GM23248 (cell line): ENCODE data around the gene OIP5. TPM values are rescaled to one million over a fixed set of nuclear protein-coding genes. Genes with fewer than 3 reads are reported as not detected.
"Not testable (repeated sequence)": the region's sequence is repeated elsewhere in the genome, so short reads cannot be mapped to it uniquely, and the experiment has no call there.

Source experiments
- DNase-seq: peaks from one replicate; pipeline ENCODE4 v3.0.0-alpha.2; 2015
- H2AFZ ChIP-seq: fragments of 200-600 bp; sonication (generic); 2 replicates; pipeline ENCODE4 v1.6.1; 2016; ENCODE audit warnings: antibody characterized with exemption
- H3F3A ChIP-seq: fragments of 200-600 bp; sonication (generic); 2 replicates; pipeline ENCODE4 v1.6.1; 2016; ENCODE audit warnings: mild to moderate bottlenecking, antibody characterized with exemption, mixed run types; ENCODE audit not compliant: insufficient read depth
- H3K27ac ChIP-seq: fragments of 200-600 bp; sonication (generic); 2 replicates; pipeline ENCODE4 v1.5.1; 2016; ENCODE audit warnings: mild to moderate bottlenecking
- H3K27me3 ChIP-seq: fragments of 200-600 bp; sonication (generic); replicated peaks from 2 replicates; pipeline ENCODE4 v1.6.1; 2016; ENCODE audit warnings: mild to moderate bottlenecking; ENCODE audit not compliant: insufficient read depth
- H3K36me3 ChIP-seq: fragments of 200-600 bp; sonication (generic); 2 replicates; pipeline ENCODE4 v1.6.1; 2016; ENCODE audit warnings: low read depth, mild to moderate bottlenecking
- H3K4me1 ChIP-seq: fragments of 200-600 bp; sonication (generic); 2 replicates; pipeline ENCODE4 v1.6.1; 2016; ENCODE audit warnings: mild to moderate bottlenecking; ENCODE audit not compliant: insufficient read depth
- H3K4me2 ChIP-seq: fragments of 200-600 bp; sonication (generic); one replicate; pipeline ENCODE4 v1.6.1; 2016; ENCODE audit warnings: mild to moderate bottlenecking; ENCODE audit not compliant: unreplicated experiment
- H3K4me3 ChIP-seq: fragments of 200-600 bp; sonication (generic); 2 replicates; pipeline ENCODE4 v1.5.1; 2016; ENCODE audit warnings: mild to moderate bottlenecking
- H3K79me2 ChIP-seq: fragments of 200-600 bp; sonication (generic); 2 replicates; pipeline ENCODE4 v1.6.1; 2016; ENCODE audit warnings: mild to moderate bottlenecking; ENCODE audit not compliant: insufficient read depth
- H3K9ac ChIP-seq: fragments of 200-600 bp; sonication (generic); 2 replicates; pipeline ENCODE4 v1.6.1; 2016; ENCODE audit warnings: mild to moderate bottlenecking
- H3K9me2 ChIP-seq: fragments of 200-600 bp; sonication (generic); 2 replicates; pipeline ENCODE4 v1.6.1; 2016; ENCODE audit warnings: mixed run types, mild to moderate bottlenecking, moderate library complexity; ENCODE audit not compliant: insufficient read depth
- H3K9me3 ChIP-seq: fragments of 200-600 bp; sonication (generic); one replicate; pipeline ENCODE4 v1.6.1; 2017; ENCODE audit warnings: low read depth
- H4K20me1 ChIP-seq: fragments of 200-600 bp; sonication (generic); 2 replicates; pipeline ENCODE4 v1.6.0; 2016; ENCODE audit not compliant: insufficient read depth
- EZH2 ChIP-seq: fragments of 200-600 bp; sonication (generic); IDR thresholded peaks from 2 replicates; pipeline ENCODE4 v1.6.1; 2018; ENCODE audit warnings: antibody characterized with exemption, mild to moderate bottlenecking; ENCODE audit not compliant: insufficient read depth, poor library complexity, severe bottlenecking
- EZH2phosphoT487 ChIP-seq: fragments of 200-600 bp; sonication (generic); IDR thresholded peaks from 2 replicates; pipeline ENCODE4 v1.6.1; 2018; ENCODE audit warnings: antibody characterized with exemption, moderate library complexity, mild to moderate bottlenecking, low read depth; ENCODE audit not compliant: insufficient read depth
- WGBS, 2 experiments: methylation state at CpG; one replicate each; pipeline ENCODE4 v1.1.6; 2015 to 2017; ENCODE audit warnings: low lambda C conversion rate in 2 of 2, low coverage in 1 of 2; ENCODE audit errors: missing lambda C conversion rate in 2 of 2; 5-methylcytosine and 5-hydroxymethylcytosine counted together
- in situ Hi-C: fragments of 300-500 bp; cut with MboI; formaldehyde crosslinking; loops from 2 replicates; pipeline ENCODE4 v1.15.0; 2020
- polyA plus RNA-seq: library from polyadenylated mRNA; unstranded; fragments of >200 nt; fragmentation: Nextera tagmentation; extraction: Ambion mirVana; gene quantifications from 2 replicates; pipeline ENCODE4 v1.2.1, GENCODE V29; 2016
- total RNA-seq: library from RNA; depleted of rRNA; stranded (reverse); fragments of >200 nt; shearing (Covaris generic); gene quantifications from 2 replicates; pipeline ENCODE4 v1.2.3, GENCODE V29; 2014

OIP5 gene
- total and polyA plus RNA-seq, 2 experiments from 2014 or later, result 7.3 to 7.8 TPM

DNA sequence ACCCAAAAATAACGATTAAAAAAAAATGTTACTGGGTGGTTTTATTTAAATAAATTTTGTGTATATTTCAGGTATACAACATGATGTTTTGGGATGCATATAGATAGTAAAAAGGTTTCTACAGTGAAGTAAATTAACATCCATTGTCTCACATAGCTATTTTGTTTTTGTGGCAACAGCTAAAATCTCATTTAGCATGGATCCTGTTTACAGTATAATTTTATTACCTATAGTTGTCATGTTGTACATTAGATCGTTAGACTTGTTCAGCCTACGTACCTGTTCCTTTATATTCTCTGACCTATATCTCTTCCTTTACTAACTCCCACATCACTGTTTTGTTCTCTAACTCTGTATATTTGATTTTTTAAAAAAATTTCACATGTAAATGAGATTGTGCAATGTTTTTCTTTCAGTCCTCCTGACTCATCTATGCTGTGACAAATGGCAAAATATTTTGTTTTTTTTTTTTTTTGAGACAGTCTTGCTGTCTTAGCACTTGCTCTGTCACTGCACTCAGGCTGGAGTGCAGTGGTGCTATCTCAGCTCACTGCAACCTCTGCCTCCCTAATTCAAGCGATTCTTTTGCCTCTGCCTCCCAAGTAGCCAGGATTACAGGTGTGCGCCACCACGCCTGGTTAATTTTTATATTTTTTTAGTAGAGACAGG is 45.6 kb downstream of the OIP5 start:
- Histone ChIP-seq H3K9ac (no peak overlapping the region), H3K4me3 (no peak overlapping the region), H3K4me1 (peaks cover 11% of the 10 kb centered on the region), H4K20me1 (no peaks in the 10 kb centered on the region), H3K27me3 (no peaks in the 10 kb centered on the region), H3K36me3 (peaks cover 44% of the 10 kb centered on the region), H3K27ac (peak overlapping the region; percentile 11; the same call in 1 of the 2 replicates), H3F3A (peaks cover 15% of the 10 kb centered on the region), H3K4me2 (no peak overlapping the region), H3K9me3 (no peaks in the 10 kb centered on the region), H3K79me2 (peaks cover 50% of the 10 kb centered on the region), H2AFZ (no peak overlapping the region), H3K9me2 (no peaks in the 10 kb centered on the region)
- DNase-seq, result peak; percentile 84
- in situ Hi-C loops, result no loop called here
- WGBS, 2 experiments, result 88 to 90% methylated on average over 6 of the region's 6 CpGs
- TF ChIP-seq EZH2phosphoT487 (no peak), EZH2 (no peak)

DNA sequence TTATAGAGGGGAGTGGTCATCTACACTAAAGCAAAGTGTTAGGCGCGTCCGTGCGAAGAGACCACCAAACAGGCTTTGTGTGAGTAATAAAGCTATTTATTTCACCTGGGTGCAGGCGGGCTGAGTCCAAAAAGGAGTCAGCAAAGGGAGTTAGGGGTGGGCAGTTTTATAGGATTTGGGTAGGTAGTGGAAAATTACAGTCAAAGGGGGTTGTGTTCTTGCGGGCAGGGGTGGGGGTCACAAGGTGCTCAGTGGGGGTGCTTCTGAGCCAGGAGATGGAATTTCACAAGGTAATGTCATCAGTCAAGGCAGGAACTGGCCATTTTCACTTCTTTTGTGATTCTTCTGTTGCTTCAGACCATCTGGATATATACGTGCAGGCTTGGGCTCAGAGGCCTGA is 47.1 kb downstream of the OIP5 start:
- in situ Hi-C loops, result no loop called here
- Histone ChIP-seq H3K9me3 (no peaks in the 10 kb centered on the region), H3K4me1 (peaks cover 21% of the 10 kb centered on the region), H3K9ac (peak overlapping the region; percentile 91), H4K20me1 (no peaks in the 10 kb centered on the region), H3F3A (peaks cover 27% of the 10 kb centered on the region), H3K36me3 (peaks cover 39% of the 10 kb centered on the region), H3K9me2 (no peaks in the 10 kb centered on the region), H3K27ac (no peak overlapping the region), H3K79me2 (peaks cover 50% of the 10 kb centered on the region), H2AFZ (no peak overlapping the region), H3K4me2 (peak overlapping the region; percentile 93), H3K4me3 (peak overlapping the region; percentile 94), H3K27me3 (no peaks in the 10 kb centered on the region)
- TF ChIP-seq EZH2, result no peak
- TF ChIP-seq EZH2phosphoT487, result no peak
- WGBS, 2 experiments, result 27 to 29% methylated on average over 7 of the region's 7 CpGs
- no peak for DNase-seq

DNA sequence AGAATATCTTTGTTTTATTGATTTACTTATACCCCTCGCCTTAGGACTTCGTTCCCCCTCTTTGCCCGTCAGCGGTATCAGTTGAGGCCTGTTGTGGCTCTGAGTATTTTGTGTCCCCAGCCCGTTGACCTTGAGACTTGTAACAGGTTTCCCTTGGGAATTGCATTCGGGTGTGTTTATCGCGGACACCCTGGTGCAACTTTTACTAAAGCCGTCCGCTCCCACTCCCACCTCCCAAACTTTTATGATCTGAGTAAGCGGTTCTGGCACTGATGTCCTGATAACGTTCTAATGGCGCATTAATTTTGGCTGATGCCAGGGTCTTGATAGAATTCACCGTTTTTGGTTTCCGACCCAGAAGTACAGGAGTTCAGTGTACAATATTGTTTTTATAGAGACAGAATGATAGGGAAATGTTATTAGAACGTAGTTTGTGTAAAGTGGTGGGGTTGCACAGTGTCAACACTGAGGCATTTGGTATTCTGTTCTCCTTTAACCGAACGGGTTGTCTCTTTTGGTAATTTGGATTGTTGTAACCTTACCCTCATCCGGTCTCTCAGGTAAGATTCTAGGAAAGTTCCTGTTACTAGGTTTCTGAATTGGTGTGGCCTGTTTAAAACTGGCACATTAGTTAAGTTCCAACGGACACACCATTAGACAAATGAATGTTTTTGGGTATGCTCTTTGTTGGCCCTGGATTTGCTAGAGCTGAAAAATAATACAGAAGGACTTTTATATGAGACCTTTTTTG is 47.8 kb downstream of the OIP5 start:
- peak overlapping the region; percentile 76 for H2AFZ ChIP-seq

DNA sequence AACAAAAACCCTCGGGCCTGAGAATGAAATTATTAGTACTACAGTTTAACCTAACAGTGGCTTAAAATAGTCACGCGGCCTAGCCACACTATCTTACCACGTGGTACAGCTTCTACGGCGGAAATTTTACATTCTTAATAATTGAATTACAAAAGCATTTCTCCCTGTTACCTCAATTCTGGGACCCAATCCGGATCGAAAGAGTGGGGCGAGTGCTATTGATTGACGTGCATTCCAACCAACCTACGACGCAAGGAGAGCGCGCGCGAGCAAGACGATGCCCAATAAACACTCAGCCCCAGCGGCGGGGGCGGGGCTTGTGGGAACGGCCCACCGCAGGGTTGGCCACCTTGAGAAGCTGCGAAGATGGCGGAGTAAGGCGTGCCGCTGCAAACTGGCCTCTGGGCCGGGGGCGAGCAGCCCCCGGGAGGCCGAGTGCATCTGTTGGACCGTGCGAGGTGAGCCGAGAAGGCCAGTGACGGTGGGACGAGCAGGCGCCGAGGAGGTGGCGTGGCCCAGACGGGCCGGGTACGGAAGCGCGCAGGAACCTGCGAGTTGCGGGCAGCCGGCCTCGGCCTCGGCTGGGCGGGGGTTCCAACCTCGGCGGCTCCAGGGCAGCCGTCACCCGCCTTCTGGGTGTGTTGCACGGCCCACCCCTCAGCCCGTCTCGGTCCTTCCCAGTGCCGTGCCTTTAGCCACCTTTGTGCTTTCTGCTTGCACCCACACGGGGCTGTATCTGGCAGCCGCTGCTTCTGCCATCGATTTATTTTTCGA is 48.6 kb downstream of the OIP5 start:
- in situ Hi-C loops, result no loop called here
- DNase-seq, result peak; percentile 99
- no peaks in the 10 kb centered on the region for H4K20me1 ChIP-seq
- TF ChIP-seq EZH2phosphoT487 (no peak), EZH2 (no peak)
- peak overlapping the region; percentile 91 for H3K9ac ChIP-seq
- 1 to 2% methylated on average over 50 to 61 of the region's 61 CpGs for WGBS, 2 experiments
- peak overlapping the region; percentile 93 for H3K4me2 ChIP-seq
- peaks cover 21% of the 10 kb centered on the region for H3K4me1 ChIP-seq
- no peaks in the 10 kb centered on the region for H3K9me3 ChIP-seq
- peaks cover 50% of the 10 kb centered on the region for H3K79me2 ChIP-seq
- H3K27ac ChIP-seq, result peak overlapping the region; percentile 68
- peak overlapping the region; percentile 76 for H2AFZ ChIP-seq
- H3K4me3 ChIP-seq, result peak overlapping the region; percentile 94
- peaks cover 34% of the 10 kb centered on the region for H3K36me3 ChIP-seq
- no peaks in the 10 kb centered on the region for H3K27me3 ChIP-seq
- H3K9me2 ChIP-seq, result no peaks in the 10 kb centered on the region
- H3F3A ChIP-seq, result peaks cover 27% of the 10 kb centered on the region

More for the DNA sequence above, 47.8 kb downstream of the OIP5 start:
- no peaks in the 10 kb centered on the region for H3K9me3 ChIP-seq
- TF ChIP-seq EZH2phosphoT487 (no peak), EZH2 (no peak)
- no peaks in the 10 kb centered on the region for H3K27me3 ChIP-seq
- peak overlapping the region; percentile 91 for H3K9ac ChIP-seq
- in situ Hi-C loops, result no loop called here
- DNase-seq, result peak; percentile 61
- H3K4me2 ChIP-seq, result peak overlapping the region; percentile 93
- peaks cover 50% of the 10 kb centered on the region for H3K79me2 ChIP-seq
- H4K20me1 ChIP-seq, result no peaks in the 10 kb centered on the region
- H3K27ac ChIP-seq, result peak overlapping the region; percentile 52
- H3F3A ChIP-seq, result peaks cover 27% of the 10 kb centered on the region
- no peaks in the 10 kb centered on the region for H3K9me2 ChIP-seq
- 1 to 2% methylated on average over 20 of the region's 20 CpGs for WGBS, 2 experiments
- peaks cover 39% of the 10 kb centered on the region for H3K36me3 ChIP-seq
- peaks cover 21% of the 10 kb centered on the region for H3K4me1 ChIP-seq
- H3K4me3 ChIP-seq, result peak overlapping the region; percentile 94

DNA sequence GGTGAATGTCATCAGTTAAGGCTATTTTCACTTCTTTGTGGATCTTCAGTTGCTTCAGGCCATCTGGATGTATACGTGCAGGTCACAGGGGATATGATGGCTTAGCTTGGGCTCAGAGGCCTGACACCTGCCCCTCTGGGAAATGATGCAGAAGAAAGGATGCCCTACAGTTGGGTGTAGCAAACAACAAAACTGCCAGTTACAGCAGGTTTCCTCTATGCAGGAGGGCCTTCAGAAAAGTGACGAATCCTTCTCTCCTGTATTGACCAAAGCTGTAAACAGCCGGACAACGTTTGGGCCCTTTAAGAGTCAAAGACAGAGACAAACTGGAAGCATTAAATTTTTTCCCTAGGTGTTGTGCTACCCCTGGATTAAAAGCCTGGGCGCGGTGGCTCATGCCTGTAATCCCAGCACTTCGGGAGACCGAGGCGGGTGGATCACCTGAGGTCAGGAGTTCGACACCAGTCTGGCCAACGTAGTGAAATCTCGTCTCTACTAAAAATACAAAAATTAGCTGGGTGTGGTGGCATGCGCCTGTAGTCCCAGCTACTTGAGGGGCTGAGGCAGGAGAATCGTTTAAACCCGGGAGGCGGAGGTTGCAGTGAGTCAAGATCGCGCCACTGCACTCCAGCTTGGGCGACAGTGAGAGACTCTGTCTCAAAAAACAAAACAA is 49.3 kb downstream of the OIP5 start:
- H3K27me3 ChIP-seq, in situ Hi-C loops, DNase-seq, H4K20me1 ChIP-seq, H3K9me2 ChIP-seq, H3K9me3 ChIP-seq: not testable (repeated sequence)
- Histone ChIP-seq H2AFZ (peak overlapping the region; percentile 76), H3F3A (peaks cover 27% of the 10 kb centered on the region), H3K27ac (peak overlapping the region; percentile 68), H3K79me2 (peaks cover 43% of the 10 kb centered on the region), H3K4me3 (peak overlapping the region; percentile 94), H3K36me3 (peaks cover 27% of the 10 kb centered on the region), H3K9ac (peak overlapping the region; percentile 91), H3K4me1 (peaks cover 21% of the 10 kb centered on the region), H3K4me2 (peak overlapping the region; percentile 75)
- WGBS, 2 experiments, result 59 to 61% methylated on average over 19 of the region's 19 CpGs

DNA sequence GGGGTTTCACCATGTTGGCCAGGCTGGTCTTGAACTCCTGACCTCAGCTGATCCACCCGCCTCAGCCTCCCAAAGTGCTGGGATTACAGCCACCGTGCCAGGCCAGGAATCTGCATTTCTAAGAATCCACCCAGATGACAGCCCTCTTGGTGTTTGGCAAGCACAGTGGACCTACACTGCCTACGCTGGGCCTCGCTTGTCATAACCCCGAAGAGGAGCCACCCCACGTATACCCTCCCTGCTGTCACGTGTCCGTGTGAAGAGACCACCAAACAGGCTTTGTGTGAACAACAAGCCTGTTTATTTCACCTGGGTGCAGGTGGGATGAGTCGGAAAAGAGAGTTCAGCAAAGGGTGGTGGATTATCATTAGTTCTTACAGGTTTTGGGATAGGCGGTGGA is 50.0 kb downstream of the OIP5 start:
- H3K4me3 ChIP-seq, H3K9ac ChIP-seq, H3K27ac ChIP-seq, in situ Hi-C loops, H3K9me3 ChIP-seq, DNase-seq, H2AFZ ChIP-seq, H3K27me3 ChIP-seq, H4K20me1 ChIP-seq, H3K4me2 ChIP-seq, H3K9me2 ChIP-seq: not testable (repeated sequence)
- H3K79me2 ChIP-seq, result peaks cover 36% of the 10 kb centered on the region
- H3K36me3 ChIP-seq, result peaks cover 20% of the 10 kb centered on the region
- peaks cover 21% of the 10 kb centered on the region for H3K4me1 ChIP-seq
- H3F3A ChIP-seq, result peaks cover 27% of the 10 kb centered on the region
- 87 to 95% methylated on average over 10 of the region's 10 CpGs for WGBS, 2 experiments
